Skeletal muscle tissue (tissue), 4 donors: ENCODE results near the gene CMYA5. TPM values are rescaled to one million over a fixed set of nuclear protein-coding genes. Genes with fewer than 3 reads are reported as not detected.
"Not testable (repeated sequence)": the region's sequence is repeated elsewhere in the genome, so short reads cannot be mapped to it uniquely, and the experiment has no call there.

ENCODE experiments used
- H3K27ac ChIP-seq: one replicate; pipeline ENCODE4 v1.7.0; 2013; ENCODE audit warnings: mild to moderate bottlenecking, low read depth, low read length, inconsistent platforms
- H3K27me3 ChIP-seq, 3 donors: one replicate each; pipeline ENCODE4 v1.7.0; 2013; ENCODE audit warnings: low read length in 3 of 3; ENCODE audit not compliant: control insufficient read depth in 3 of 3, insufficient read depth in 3 of 3
- H3K36me3 ChIP-seq, 3 donors: one replicate each; pipeline ENCODE4 v1.7.0; 2013; ENCODE audit warnings: low read length in 3 of 3; ENCODE audit not compliant: control insufficient read depth in 3 of 3, insufficient read depth in 3 of 3
- H3K4me1 ChIP-seq, 3 donors: one replicate each; pipeline ENCODE4 v1.7.0; 2013; ENCODE audit warnings: low read length in 3 of 3, mild to moderate bottlenecking in 3 of 3; ENCODE audit not compliant: control insufficient read depth in 3 of 3, insufficient read depth in 3 of 3
- H3K4me3 ChIP-seq, 3 donors: one replicate each; pipeline ENCODE4 v1.7.0; 2013; ENCODE audit warnings: low read length in 3 of 3
- H3K9ac ChIP-seq, 3 donors: one replicate each; pipeline ENCODE4 v1.7.0; 2013; ENCODE audit warnings: low read length in 3 of 3, mild to moderate bottlenecking in 3 of 3, moderate library complexity in 2 of 3, low read depth in 1 of 3
- H3K9me3 ChIP-seq, 3 donors: one replicate each; pipeline ENCODE4 v1.7.0; 2013; ENCODE audit warnings: low read length in 3 of 3; ENCODE audit not compliant: control insufficient read depth in 3 of 3
- total RNA-seq: library from RNA; depleted of rRNA; stranded (reverse); fragments of >200 nt; gene quantifications from one replicate; pipeline ENCODE4 v1.2.3, GENCODE V29; 2014
- donor health status: Osteomylitis.

Gene CMYA5
- total RNA-seq = 93.9 TPM

DNA sequence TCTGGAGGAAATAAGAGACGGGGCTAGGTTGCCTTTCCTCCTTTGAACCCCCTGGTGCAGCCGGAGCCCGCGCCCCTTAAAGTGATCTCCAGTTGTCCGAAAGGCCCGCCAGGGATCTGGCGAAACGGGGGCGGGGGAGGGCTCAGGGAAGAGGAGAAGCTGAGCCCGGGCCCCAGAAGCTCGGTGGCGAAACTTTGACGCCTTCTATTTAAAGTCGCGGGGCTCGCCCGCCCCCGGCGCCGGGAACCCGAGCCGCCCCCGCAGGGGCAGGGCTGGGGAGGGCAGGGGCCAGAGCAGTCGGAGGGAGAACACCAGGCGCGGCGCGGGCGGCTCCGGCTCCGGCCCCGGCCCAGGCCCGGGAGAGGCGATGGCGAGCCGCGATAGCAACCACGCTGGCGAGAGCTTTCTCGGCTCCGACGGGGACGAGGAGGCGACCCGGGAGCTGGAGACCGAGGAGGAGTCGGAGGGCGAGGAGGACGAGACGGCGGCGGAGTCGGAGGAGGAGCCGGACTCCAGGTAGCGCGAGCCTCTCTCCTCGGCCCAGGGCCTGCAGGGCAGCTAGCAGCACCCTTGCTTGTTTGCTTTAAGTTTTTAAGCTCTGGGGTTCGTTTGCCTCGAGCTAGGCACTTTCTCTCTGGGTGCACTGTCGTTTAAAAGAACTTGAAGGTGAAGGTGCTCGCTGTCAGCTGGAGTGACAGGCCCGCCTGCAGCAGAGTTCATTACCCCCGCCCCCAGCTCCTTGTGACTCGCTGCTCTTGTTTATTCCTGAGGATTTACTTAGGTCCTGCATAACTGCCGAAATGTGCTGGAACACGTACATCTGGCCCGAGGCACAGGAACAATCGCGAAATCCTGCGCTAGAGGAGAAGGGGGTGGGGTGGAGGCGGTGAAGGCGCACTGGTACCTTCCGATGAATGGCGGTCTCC lies at the start of gene CMYA5:
Gene CMYA5, plus strand, starts transcription at position 296 of the 926 bp plus-strand sequence. Its CDS starts 72 bp downstream, at position 368.
- Histone ChIP-seq H3K4me1 (peaks cover 6 to 11% (median 7%) of the 10 kb centered on the region in 3 donors), H3K4me3 (peak within 1 kb of the TSS; percentile 77 to 89 (median 84)), H3K9me3 (no peaks in the 10 kb centered on the region), H3K27me3 (no peaks in the 10 kb centered on the region), H3K36me3 (peaks cover 0 to 11% (median 11%) of the 10 kb centered on the region in 3 donors), H3K9ac (peak within 1 kb of the TSS; percentile 96 to 99 (median 98)), H3K27ac (peak within 1 kb of the TSS; percentile 99)

DNA sequence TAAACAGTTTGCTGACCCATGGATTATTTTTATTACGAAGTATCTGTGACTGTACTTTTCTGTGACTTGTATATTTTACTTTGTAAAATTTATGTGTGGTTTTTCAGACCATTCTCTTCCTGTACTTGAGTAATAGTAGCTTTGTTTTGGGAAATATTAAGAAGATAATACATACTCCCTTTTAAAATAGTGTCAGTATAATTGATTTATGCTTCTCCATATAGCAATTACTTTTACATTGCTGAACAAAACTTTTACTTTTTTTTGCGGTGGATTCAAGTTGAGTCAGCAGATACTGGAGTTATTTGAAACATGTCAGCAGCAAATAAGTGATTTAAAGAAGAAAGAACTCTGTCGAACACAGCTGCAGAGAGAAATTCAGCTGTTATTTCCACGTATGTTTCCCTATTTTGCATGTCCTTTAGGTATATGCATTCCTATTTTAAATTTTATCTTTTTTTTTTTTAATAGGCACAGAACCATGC lies 49.0 kb upstream of the CMYA5 start:
- no peaks in the 10 kb centered on the region for H3K4me1 ChIP-seq
- no peaks in the 10 kb centered on the region for H3K27me3 ChIP-seq
- no peak overlapping the region for H3K9ac ChIP-seq
- H3K27ac ChIP-seq = no peak overlapping the region
- no peak overlapping the region for H3K4me3 ChIP-seq
- H3K36me3 ChIP-seq = peaks cover 8 to 23% (median 14%) of the 10 kb centered on the region in 3 donors
- H3K9me3 ChIP-seq = no peaks in the 10 kb centered on the region

DNA sequence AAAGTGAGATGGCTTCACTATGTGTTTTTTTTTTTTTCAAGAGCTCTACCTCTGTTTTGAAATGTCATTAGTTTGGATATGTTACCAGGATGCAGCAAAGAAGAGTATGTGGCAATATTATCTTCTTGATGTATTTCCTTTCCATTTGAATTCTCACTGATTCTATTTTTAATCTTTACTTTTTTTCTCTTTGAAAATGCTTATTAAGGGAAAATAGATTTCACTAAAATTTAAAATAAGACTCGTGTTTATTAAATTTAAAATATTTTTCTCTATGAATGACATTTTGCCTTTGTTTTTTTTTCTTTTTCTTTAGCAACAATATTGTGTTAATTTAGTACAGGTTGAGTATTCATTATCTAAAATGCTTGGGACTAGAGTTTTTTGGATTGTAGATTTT lies 48.2 kb upstream of the CMYA5 start:
- Histone ChIP-seq H3K27ac (no peak overlapping the region), H3K9me3 (no peaks in the 10 kb centered on the region), H3K4me3 (no peak overlapping the region), H3K9ac (no peak overlapping the region), H3K36me3 (peaks cover 14 to 30% (median 21%) of the 10 kb centered on the region in 3 donors), H3K27me3 (no peaks in the 10 kb centered on the region), H3K4me1 (no peaks in the 10 kb centered on the region)

DNA sequence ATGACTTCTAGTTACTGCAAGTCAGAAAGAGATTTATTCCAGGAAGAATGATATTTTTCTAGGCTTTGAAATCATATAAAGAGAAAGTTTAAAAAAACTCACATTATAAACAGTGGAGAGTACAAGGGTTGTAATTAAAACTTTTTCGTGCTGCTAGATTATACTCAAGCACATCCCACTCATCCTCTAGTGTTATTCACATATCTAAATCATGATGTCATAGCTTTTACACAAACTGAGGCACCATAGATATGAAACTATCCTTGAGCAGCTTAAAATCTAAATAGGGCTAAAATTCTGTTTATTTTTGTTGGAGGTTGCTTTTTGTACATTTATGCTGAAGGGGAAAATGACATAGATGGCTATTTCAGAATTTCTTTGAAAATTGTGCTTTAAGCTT lies 47.4 kb upstream of the CMYA5 start:
- no peaks in the 10 kb centered on the region for H3K9me3 ChIP-seq
- H3K36me3 ChIP-seq = peaks cover 17 to 37% (median 18%) of the 10 kb centered on the region in 3 donors
- no peak overlapping the region for H3K4me3 ChIP-seq
- no peak overlapping the region for H3K27ac ChIP-seq
- H3K9ac ChIP-seq = no peak overlapping the region
- H3K4me1 ChIP-seq = no peaks in the 10 kb centered on the region
- no peaks in the 10 kb centered on the region for H3K27me3 ChIP-seq

DNA sequence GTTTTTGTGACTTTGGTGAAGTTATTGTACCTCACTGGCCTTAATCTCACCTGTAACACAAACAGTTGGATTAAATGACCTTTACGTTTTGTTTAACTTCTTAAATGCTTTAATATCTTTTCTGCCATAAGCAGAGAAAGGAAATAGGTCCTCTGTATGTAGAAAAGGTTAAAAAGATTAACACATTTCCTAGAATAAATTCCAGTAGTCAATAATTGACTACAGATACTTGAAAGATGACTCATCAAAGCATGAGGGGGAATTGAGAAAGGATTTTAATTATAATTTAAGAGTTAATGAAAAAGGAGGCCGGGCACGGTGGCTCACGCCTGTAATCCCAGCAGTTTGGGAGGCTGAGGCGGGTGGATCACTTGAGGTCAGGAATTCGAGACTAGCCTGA lies 35.8 kb upstream of the CMYA5 start:
- H3K36me3 ChIP-seq = peaks cover 0 to 18% (median 17%) of the 10 kb centered on the region in 3 donors

GRCh38 chr5:79663212-79663611 lies 26.4 kb upstream of the CMYA5 start:
- H3K9me3 ChIP-seq = no peaks in the 10 kb centered on the region
- no peak overlapping the region for H3K9ac ChIP-seq
- H3K36me3 ChIP-seq = peaks cover 3 to 27% (median 22%) of the 10 kb centered on the region in 3 donors
- H3K4me3 ChIP-seq = no peak overlapping the region
- no peaks in the 10 kb centered on the region for H3K27me3 ChIP-seq
- no peak overlapping the region for H3K27ac ChIP-seq
- H3K4me1 ChIP-seq = no peaks in the 10 kb centered on the region

More for the DNA sequence above, 35.8 kb upstream of the CMYA5 start:
- H3K4me1 ChIP-seq = no peaks in the 10 kb centered on the region
- H3K27me3 ChIP-seq = no peaks in the 10 kb centered on the region
- no peak overlapping the region for H3K4me3 ChIP-seq
- no peaks in the 10 kb centered on the region for H3K9me3 ChIP-seq
- no peak overlapping the region for H3K27ac ChIP-seq
- no peak overlapping the region for H3K9ac ChIP-seq

DNA sequence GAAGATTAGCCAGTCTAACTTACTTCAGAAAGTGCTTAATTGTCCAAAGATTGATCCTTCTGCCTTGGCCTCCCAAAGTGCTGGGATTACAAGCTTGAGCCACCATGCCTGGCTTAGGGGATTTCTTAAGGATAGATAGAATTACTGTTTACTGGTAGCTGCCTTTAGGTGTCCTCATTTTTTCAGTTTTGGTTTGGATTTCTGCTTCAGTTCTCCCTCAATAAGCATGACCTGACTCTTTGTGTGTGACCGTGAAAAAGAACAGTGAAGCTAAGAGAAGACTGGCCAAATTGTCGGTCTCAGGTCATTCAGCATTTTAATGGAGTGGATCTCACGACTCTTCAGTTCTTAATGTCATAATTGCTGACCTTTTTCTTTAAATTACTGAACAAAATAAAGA lies 22.9 kb upstream of the CMYA5 start:
- H3K4me3 ChIP-seq = no peak overlapping the region
- H3K27ac ChIP-seq = no peak overlapping the region
- no peaks in the 10 kb centered on the region for H3K9me3 ChIP-seq
- no peak overlapping the region for H3K9ac ChIP-seq
- H3K27me3 ChIP-seq = no peaks in the 10 kb centered on the region
- peaks cover 2 to 30% (median 20%) of the 10 kb centered on the region in 3 donors for H3K36me3 ChIP-seq
- H3K4me1 ChIP-seq = no peaks in the 10 kb centered on the region

DNA sequence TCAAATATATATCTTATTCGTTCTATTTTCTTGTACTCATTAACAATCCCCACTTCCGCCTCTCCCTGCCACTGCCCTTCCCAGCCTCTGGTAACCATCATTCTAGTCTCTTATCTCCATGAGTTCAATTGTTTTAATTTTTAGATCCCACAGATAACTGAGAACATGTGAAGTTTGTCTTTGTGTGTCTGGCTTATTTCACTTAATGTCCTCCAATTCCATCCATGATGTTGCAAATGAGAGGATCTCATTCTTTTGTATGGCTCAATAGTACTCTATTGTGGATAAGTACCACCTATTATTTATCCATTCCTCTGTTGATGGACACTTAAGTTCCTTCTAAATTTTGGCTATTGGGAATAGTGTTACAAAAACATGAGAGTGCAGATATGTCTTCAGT lies 17.2 kb upstream of the CMYA5 start:
- Histone ChIP-seq H3K9me3 (no peaks in the 10 kb centered on the region), H3K4me3 (no peak overlapping the region), H3K27ac (no peak overlapping the region), H3K27me3 (no peaks in the 10 kb centered on the region), H3K36me3 (peaks cover 2 to 19% (median 18%) of the 10 kb centered on the region in 3 donors), H3K9ac (no peak overlapping the region), H3K4me1 (peaks cover 0 to 3% (median 0%) of the 10 kb centered on the region in 3 donors)

DNA sequence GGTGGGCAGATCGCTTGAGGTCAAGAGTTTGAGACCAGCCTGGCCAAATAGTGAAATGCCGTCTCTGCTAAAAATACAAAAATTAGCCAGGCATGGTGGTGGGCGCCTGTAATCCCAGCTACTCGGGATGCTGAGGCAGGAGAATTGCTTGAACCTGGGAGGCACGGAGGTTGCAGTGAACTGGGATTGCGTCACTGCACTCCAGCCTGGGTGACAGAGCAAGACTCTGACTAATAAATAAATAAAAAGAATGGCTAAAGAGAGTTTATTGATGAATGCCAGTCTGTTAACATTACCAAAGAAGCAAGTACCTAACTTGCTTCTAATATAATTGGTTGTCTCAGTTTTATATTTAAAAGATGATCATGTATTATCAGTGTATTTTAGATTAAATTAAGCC lies 13.3 kb upstream of the CMYA5 start:
- not testable (repeated sequence) for H3K4me3 ChIP-seq, H3K9me3 ChIP-seq, H3K27ac ChIP-seq, H3K9ac ChIP-seq, H3K27me3 ChIP-seq, H3K4me1 ChIP-seq
- peaks cover 1 to 11% (median 8%) of the 10 kb centered on the region in 3 donors for H3K36me3 ChIP-seq

GRCh38 chr5:79682102-79682501 lies 7.5 kb upstream of the CMYA5 start:
- not testable (repeated sequence) for H3K9me3 ChIP-seq, H3K4me3 ChIP-seq, H3K27me3 ChIP-seq, H3K4me1 ChIP-seq, H3K27ac ChIP-seq, H3K9ac ChIP-seq
- H3K36me3 ChIP-seq = peaks cover 8 to 25% (median 22%) of the 10 kb centered on the region in 3 donors
